MM.1S (cell line): Measurements from ENCODE around the gene FHOD1.

Source experiments
- DNase-seq: peaks from one replicate; pipeline ENCODE4 v3.0.0-alpha.2; 2015
- H2AFZ ChIP-seq: fragments of 300-600 bp; sonication (generic); 2 replicates; pipeline ENCODE4 v1.6.0; 2016; ENCODE audit warnings: antibody characterized with exemption, low read length
- H3F3A ChIP-seq: fragments of 300-600 bp; sonication (generic); 2 replicates; pipeline ENCODE4 v1.6.1; 2016; ENCODE audit warnings: mild to moderate bottlenecking, antibody characterized with exemption, low read length, moderate library complexity, mixed read lengths; ENCODE audit not compliant: insufficient read depth
- H3K27ac ChIP-seq: fragments of 300-600 bp; sonication (generic); 2 replicates; pipeline ENCODE4 v1.5.1; 2016; ENCODE audit warnings: mild to moderate bottlenecking, low read length
- H3K27me3 ChIP-seq: fragments of 300-600 bp; sonication (generic); replicated peaks from 2 replicates; pipeline ENCODE4 v1.6.0; 2016; ENCODE audit warnings: low read length; ENCODE audit not compliant: insufficient read depth
- H3K36me3 ChIP-seq: fragments of 300-600 bp; sonication (generic); replicated peaks from 2 replicates; pipeline ENCODE4 v1.6.1; 2016; ENCODE audit warnings: mild to moderate bottlenecking, low read length, mixed read lengths; ENCODE audit not compliant: insufficient read depth
- H3K4me1 ChIP-seq: fragments of 300-600 bp; sonication (generic); 2 replicates; pipeline ENCODE4 v1.6.1; 2016; ENCODE audit warnings: low read length, mixed read lengths
- H3K4me2 ChIP-seq: fragments of 300-600 bp; sonication (generic); 2 replicates; pipeline ENCODE4 v1.6.0; 2016; ENCODE audit warnings: low read depth, low read length
- H3K4me3 ChIP-seq: fragments of 300-600 bp; sonication (generic); 2 replicates; pipeline ENCODE4 v1.5.1; 2016; ENCODE audit warnings: low read length, mixed read lengths
- H3K79me2 ChIP-seq: fragments of 300-600 bp; sonication (generic); 2 replicates; pipeline ENCODE4 v1.6.1; 2016; ENCODE audit warnings: mixed run types, low read length, mixed read lengths
- H3K9ac ChIP-seq: fragments of 300-600 bp; sonication (generic); 2 replicates; pipeline ENCODE4 v1.6.1; 2016; ENCODE audit warnings: low read length, mixed read lengths
- H3K9me2 ChIP-seq: fragments of 300-600 bp; sonication (generic); replicated peaks from 2 replicates; pipeline ENCODE4 v1.6.1; 2016; ENCODE audit warnings: mild to moderate bottlenecking, low read length, mixed read lengths; ENCODE audit not compliant: insufficient read depth
- H3K9me3 ChIP-seq: fragments of 300-600 bp; sonication (generic); replicated peaks from 2 replicates; pipeline ENCODE4 v1.6.1; 2016; ENCODE audit warnings: mild to moderate bottlenecking, low read length, mixed read lengths; ENCODE audit not compliant: insufficient read depth
- H4K20me1 ChIP-seq: fragments of 300-600 bp; sonication (generic); 2 replicates; pipeline ENCODE4 v1.6.1; 2016; ENCODE audit warnings: mild to moderate bottlenecking, low read length, moderate library complexity, mixed read lengths; ENCODE audit not compliant: insufficient read depth
- CTCF ChIP-seq: fragments of 300-600 bp; sonication (generic); IDR thresholded peaks from 2 replicates; pipeline ENCODE4 v1.5.1; 2016; ENCODE audit warnings: antibody characterized with exemption, low read length, mixed read lengths
- EZH2 ChIP-seq: fragments of 300-600 bp; sonication (generic); optimal IDR thresholded peaks from 2 replicates; pipeline ENCODE3; 2017; ENCODE audit warnings: low read depth, mild to moderate bottlenecking, antibody characterized with exemption, low read length, mixed read lengths
- EZH2phosphoT487 ChIP-seq: fragments of 300-600 bp; sonication (generic); IDR thresholded peaks from 2 replicates; pipeline ENCODE4 v1.6.1; 2018; ENCODE audit warnings: antibody characterized with exemption, low read length

Gene FHOD1

GRCh38 chr16:67215706-67216105 lies 31.6 kb downstream of the FHOD1 start:
- Histone ChIP-seq H3K27me3 (no peaks in the 10 kb centered on the region; the same call in 1 of the 2 replicates), H3K9ac (no peak overlapping the region), H3K36me3 (no peaks in the 10 kb centered on the region), H3K27ac (no peak overlapping the region), H3K4me2 (no peak overlapping the region), H3K9me2 (no peaks in the 10 kb centered on the region), H2AFZ (no peak overlapping the region), H3K4me1 (no peaks in the 10 kb centered on the region), H4K20me1 (no peaks in the 10 kb centered on the region), H3F3A (no peaks in the 10 kb centered on the region), H3K9me3 (no peaks in the 10 kb centered on the region), H3K4me3 (no peak overlapping the region), H3K79me2 (no peaks in the 10 kb centered on the region)
- no peak for DNase-seq
- TF ChIP-seq EZH2 (no peak), EZH2phosphoT487 (no peak), CTCF (no peak)

GRCh38 chr16:67213197-67214019 lies 33.9 kb downstream of the FHOD1 start:
- Histone ChIP-seq H3K9me3 (no peaks in the 10 kb centered on the region), H3F3A (no peaks in the 10 kb centered on the region), H3K79me2 (no peaks in the 10 kb centered on the region), H3K4me2 (no peak overlapping the region), H4K20me1 (no peaks in the 10 kb centered on the region), H3K27me3 (no peaks in the 10 kb centered on the region; the same call in 1 of the 2 replicates), H2AFZ (no peak overlapping the region), H3K36me3 (no peaks in the 10 kb centered on the region), H3K9ac (no peak overlapping the region), H3K27ac (no peak overlapping the region), H3K4me3 (no peak overlapping the region), H3K9me2 (no peaks in the 10 kb centered on the region), H3K4me1 (no peaks in the 10 kb centered on the region)
- no peak for TF ChIP-seq EZH2phosphoT487
- no peak for TF ChIP-seq CTCF
- no peak for DNase-seq

GRCh38 chr16:67212766-67213165 lies 34.5 kb downstream of the FHOD1 start:
- no peak for TF ChIP-seq EZH2phosphoT487
- no peak for TF ChIP-seq CTCF

More at GRCh38 chr16:67212766-67213165, 34.5 kb downstream of the FHOD1 start:
- no peaks in the 10 kb centered on the region; the same call in 1 of the 2 replicates for H3K27me3 ChIP-seq
- H3K4me2 ChIP-seq = no peak overlapping the region
- H3K36me3 ChIP-seq = no peaks in the 10 kb centered on the region
- no peak for DNase-seq
- no peak overlapping the region for H3K4me3 ChIP-seq
- no peaks in the 10 kb centered on the region for H3K9me2 ChIP-seq
- H3K79me2 ChIP-seq = no peaks in the 10 kb centered on the region
- H3K9me3 ChIP-seq = no peaks in the 10 kb centered on the region
- no peaks in the 10 kb centered on the region for H3F3A ChIP-seq
- H3K27ac ChIP-seq = no peak overlapping the region
- no peak overlapping the region for H2AFZ ChIP-seq
- H3K9ac ChIP-seq = no peak overlapping the region
- H3K4me1 ChIP-seq = no peaks in the 10 kb centered on the region
- no peaks in the 10 kb centered on the region for H4K20me1 ChIP-seq
